Measurements from ENCODE around the gene RTF2.

Gene RTF2

GRCh38 chr20:56430461-56430860 lies 38.0 kb upstream of the RTF2 start:
- H3K4me3 Mint-ChIP-seq = no peak overlapping the region
- H3K27ac Mint-ChIP-seq = no peak overlapping the region
- no peak for ATAC-seq
- no peaks in the 10 kb centered on the region for H3K9me3 Mint-ChIP-seq
- H3K36me3 Mint-ChIP-seq = no peaks in the 10 kb centered on the region
- peaks cover 9% of the 10 kb centered on the region for H3K27me3 Mint-ChIP-seq
- peaks cover 31% of the 10 kb centered on the region for H3K4me1 Mint-ChIP-seq

- Mint-ChIP-seq H3K4me1 (peaks cover 31% of the 10 kb centered on the region), H3K4me3 (no peak overlapping the region), H3K9me3 (no peaks in the 10 kb centered on the region), H3K27me3 (peaks cover 9% of the 10 kb centered on the region), H3K27ac (no peak overlapping the region), H3K36me3 (no peaks in the 10 kb centered on the region)
- ATAC-seq = no peak
Measured at GRCh38 chr20:56430957-56431356, 37.5 kb upstream of the RTF2 start.

- H3K36me3 Mint-ChIP-seq = no peaks in the 10 kb centered on the region
- ATAC-seq = no peak
- no peak overlapping the region for H3K27ac Mint-ChIP-seq
- H3K4me1 Mint-ChIP-seq = peaks cover 31% of the 10 kb centered on the region
- H3K9me3 Mint-ChIP-seq = no peaks in the 10 kb centered on the region
- H3K27me3 Mint-ChIP-seq = peaks cover 9% of the 10 kb centered on the region
- no peak overlapping the region for H3K4me3 Mint-ChIP-seq
Measured at GRCh38 chr20:56431471-56431870, 37.0 kb upstream of the RTF2 start.

- peaks cover 9% of the 10 kb centered on the region for H3K27me3 Mint-ChIP-seq
- peaks cover 25% of the 10 kb centered on the region for H3K4me1 Mint-ChIP-seq
- H3K9me3 Mint-ChIP-seq = no peaks in the 10 kb centered on the region
- no peak overlapping the region for H3K27ac Mint-ChIP-seq
- ATAC-seq = no peak
- no peaks in the 10 kb centered on the region for H3K36me3 Mint-ChIP-seq
- no peak overlapping the region for H3K4me3 Mint-ChIP-seq
Measured at GRCh38 chr20:56433221-56433879, 35.1 kb upstream of the RTF2 start.

- no peak for ATAC-seq
- H3K27ac Mint-ChIP-seq = no peak overlapping the region
- no peaks in the 10 kb centered on the region for H3K9me3 Mint-ChIP-seq
- peaks cover 9% of the 10 kb centered on the region for H3K27me3 Mint-ChIP-seq
- H3K4me1 Mint-ChIP-seq = peaks cover 23% of the 10 kb centered on the region
- H3K36me3 Mint-ChIP-seq = no peaks in the 10 kb centered on the region
- no peak overlapping the region for H3K4me3 Mint-ChIP-seq
Measured at GRCh38 chr20:56433880-56434255, 34.6 kb upstream of the RTF2 start.

GRCh38 chr20:56437196-56437960 lies 31.0 kb upstream of the RTF2 start:
- H3K27me3 Mint-ChIP-seq = no peaks in the 10 kb centered on the region
- H3K36me3 Mint-ChIP-seq = no peaks in the 10 kb centered on the region
- H3K9me3 Mint-ChIP-seq = no peaks in the 10 kb centered on the region
- no peak overlapping the region for H3K4me3 Mint-ChIP-seq
- H3K27ac Mint-ChIP-seq = no peak overlapping the region
- ATAC-seq = no peak
- peaks cover 19% of the 10 kb centered on the region for H3K4me1 Mint-ChIP-seq

GRCh38 chr20:56438284-56438683 lies 30.1 kb upstream of the RTF2 start:
- Mint-ChIP-seq H3K27me3 (no peaks in the 10 kb centered on the region), H3K36me3 (no peaks in the 10 kb centered on the region), H3K9me3 (no peaks in the 10 kb centered on the region), H3K27ac (no peak overlapping the region), H3K4me3 (no peak overlapping the region), H3K4me1 (peaks cover 19% of the 10 kb centered on the region)
- ATAC-seq = no peak

GRCh38 chr20:56439771-56440291 lies 28.6 kb upstream of the RTF2 start:
- Mint-ChIP-seq H3K27ac (no peak overlapping the region), H3K27me3 (no peaks in the 10 kb centered on the region), H3K4me1 (peaks cover 19% of the 10 kb centered on the region), H3K36me3 (no peaks in the 10 kb centered on the region), H3K4me3 (no peak overlapping the region), H3K9me3 (no peaks in the 10 kb centered on the region)
- no peak for ATAC-seq

- Mint-ChIP-seq H3K9me3 (no peaks in the 10 kb centered on the region), H3K4me3 (no peak overlapping the region), H3K27me3 (peaks cover 1% of the 10 kb centered on the region), H3K27ac (no peak overlapping the region), H3K4me1 (peaks cover 19% of the 10 kb centered on the region), H3K36me3 (no peaks in the 10 kb centered on the region)
- ATAC-seq = no peak
Measured at GRCh38 chr20:56440346-56441007, 27.9 kb upstream of the RTF2 start.

GRCh38 chr20:56442389-56443365 lies 25.8 kb upstream of the RTF2 start:
- Mint-ChIP-seq H3K4me1 (peaks cover 19% of the 10 kb centered on the region), H3K27me3 (peaks cover 8% of the 10 kb centered on the region), H3K27ac (peak overlapping the region; percentile 31), H3K36me3 (no peaks in the 10 kb centered on the region), H3K9me3 (no peaks in the 10 kb centered on the region), H3K4me3 (no peak overlapping the region)
- ATAC-seq = no peak

GRCh38 chr20:56443654-56444540 lies 24.5 kb upstream of the RTF2 start:
- Mint-ChIP-seq H3K27me3 (peaks cover 8% of the 10 kb centered on the region), H3K36me3 (no peaks in the 10 kb centered on the region), H3K4me1 (peaks cover 25% of the 10 kb centered on the region), H3K27ac (no peak overlapping the region), H3K9me3 (no peaks in the 10 kb centered on the region), H3K4me3 (no peak overlapping the region)
- ATAC-seq = no peak

- peaks cover 8% of the 10 kb centered on the region for H3K27me3 Mint-ChIP-seq
- H3K36me3 Mint-ChIP-seq = no peaks in the 10 kb centered on the region
- ATAC-seq = no peak
- peaks cover 20% of the 10 kb centered on the region for H3K4me1 Mint-ChIP-seq
- no peaks in the 10 kb centered on the region for H3K9me3 Mint-ChIP-seq
- no peak overlapping the region for H3K4me3 Mint-ChIP-seq
- H3K27ac Mint-ChIP-seq = no peak overlapping the region
Measured at GRCh38 chr20:56445130-56445529, 23.3 kb upstream of the RTF2 start.

GRCh38 chr20:56445540-56445939 lies 22.9 kb upstream of the RTF2 start:
- peaks cover 8% of the 10 kb centered on the region for H3K27me3 Mint-ChIP-seq
- no peak overlapping the region for H3K4me3 Mint-ChIP-seq
- no peaks in the 10 kb centered on the region for H3K9me3 Mint-ChIP-seq
- H3K36me3 Mint-ChIP-seq = no peaks in the 10 kb centered on the region
- peaks cover 16% of the 10 kb centered on the region for H3K4me1 Mint-ChIP-seq
- H3K27ac Mint-ChIP-seq = no peak overlapping the region
- no peak for ATAC-seq

- no peak overlapping the region for H3K27ac Mint-ChIP-seq
- peaks cover 13% of the 10 kb centered on the region for H3K4me1 Mint-ChIP-seq
- H3K4me3 Mint-ChIP-seq = no peak overlapping the region
Measured at GRCh38 chr20:56447227-56447626, 21.2 kb upstream of the RTF2 start.

More at GRCh38 chr20:56447227-56447626, 21.2 kb upstream of the RTF2 start:
- Mint-ChIP-seq H3K9me3 (no peaks in the 10 kb centered on the region), H3K36me3 (no peaks in the 10 kb centered on the region), H3K27me3 (peaks cover 8% of the 10 kb centered on the region)
- no peak for ATAC-seq

Data from stimulated activated memory B cell treated with anti-CD40 and anti-IgM and Interleukin-4, amounts not matched to agents 10 μg/mL and 1 μg/mL and 100 μg/mL, for 72 hours (primary cell).